IMR-90 (cell line): Measurements from ENCODE around the gene FSIP1.

Experiments
- CHD1 ChIP-seq: IDR thresholded peaks from 2 replicates; pipeline ENCODE4 v1.6.1; 2012; ENCODE audit warnings: low read depth, low read length, improper control_type of control experiment
- FOS ChIP-seq: fragments of 150-350 bp; IDR thresholded peaks from 2 replicates; pipeline ENCODE4 v1.6.1; 2016; ENCODE audit warnings: low read depth, low read length
- MAZ ChIP-seq: IDR thresholded peaks from 2 replicates; pipeline ENCODE4 v1.6.1; 2012; ENCODE audit warnings: low read depth, mild to moderate bottlenecking, low read length, improper control_type of control experiment, moderate library complexity, borderline replicate concordance
- POLR2A ChIP-seq: IDR thresholded peaks from 2 replicates; pipeline ENCODE4 v1.6.1; 2012; ENCODE audit warnings: mild to moderate bottlenecking, low read depth, low read length
- RAD21 ChIP-seq: IDR thresholded peaks from 2 replicates; pipeline ENCODE4 v1.6.1; 2012; ENCODE audit warnings: low read length, improper control_type of control experiment
- TF ChIP-seq, protein P1 (sequence below): conservative IDR thresholded peaks from 2 replicates; pipeline ENCODE4 v1.5.1; 2012; ENCODE audit warnings: mild to moderate bottlenecking, low read depth, low read length, improper control_type of control experiment

DNA sequence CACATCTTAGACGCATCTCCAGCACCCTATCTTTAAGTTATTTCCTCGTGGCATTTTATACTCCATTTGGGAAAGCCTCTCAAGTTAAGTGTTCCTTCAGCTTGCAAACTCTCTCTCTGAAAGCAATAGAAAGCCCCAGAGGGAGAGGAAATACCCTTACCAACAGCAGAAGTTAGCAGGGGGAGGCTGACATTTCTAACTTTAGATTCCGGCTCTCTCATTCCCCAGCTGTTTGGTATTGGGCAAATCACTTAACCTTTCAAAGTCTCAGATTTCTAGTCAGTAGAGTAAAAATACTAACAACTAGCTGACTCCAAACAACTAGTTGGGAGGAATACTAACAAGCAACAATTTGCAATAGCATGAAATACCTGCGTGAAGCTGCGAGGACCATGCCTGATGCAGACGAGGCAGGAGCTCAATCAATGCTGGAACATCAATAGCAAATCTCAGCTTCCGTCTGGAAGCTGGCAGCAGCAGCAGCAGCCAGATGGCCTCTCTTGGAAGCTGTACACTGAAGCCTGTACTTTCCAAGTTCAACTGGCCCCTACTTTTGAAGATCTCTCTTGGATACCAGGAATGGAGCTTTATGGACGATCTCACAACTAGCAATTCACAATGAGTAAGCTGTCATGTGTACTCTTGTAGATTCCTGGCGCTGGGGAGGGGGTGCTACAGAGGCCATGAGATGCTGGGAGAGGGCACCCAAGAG is 153.9 kb downstream of the FSIP1 start:
- TF ChIP-seq, protein P1, sequence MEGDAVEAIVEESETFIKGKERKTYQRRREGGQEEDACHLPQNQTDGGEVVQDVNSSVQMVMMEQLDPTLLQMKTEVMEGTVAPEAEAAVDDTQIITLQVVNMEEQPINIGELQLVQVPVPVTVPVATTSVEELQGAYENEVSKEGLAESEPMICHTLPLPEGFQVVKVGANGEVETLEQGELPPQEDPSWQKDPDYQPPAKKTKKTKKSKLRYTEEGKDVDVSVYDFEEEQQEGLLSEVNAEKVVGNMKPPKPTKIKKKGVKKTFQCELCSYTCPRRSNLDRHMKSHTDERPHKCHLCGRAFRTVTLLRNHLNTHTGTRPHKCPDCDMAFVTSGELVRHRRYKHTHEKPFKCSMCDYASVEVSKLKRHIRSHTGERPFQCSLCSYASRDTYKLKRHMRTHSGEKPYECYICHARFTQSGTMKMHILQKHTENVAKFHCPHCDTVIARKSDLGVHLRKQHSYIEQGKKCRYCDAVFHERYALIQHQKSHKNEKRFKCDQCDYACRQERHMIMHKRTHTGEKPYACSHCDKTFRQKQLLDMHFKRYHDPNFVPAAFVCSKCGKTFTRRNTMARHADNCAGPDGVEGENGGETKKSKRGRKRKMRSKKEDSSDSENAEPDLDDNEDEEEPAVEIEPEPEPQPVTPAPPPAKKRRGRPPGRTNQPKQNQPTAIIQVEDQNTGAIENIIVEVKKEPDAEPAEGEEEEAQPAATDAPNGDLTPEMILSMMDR = no peak
- TF ChIP-seq RAD21 (no peak), MAZ (no peak), POLR2A (no peak), FOS (no peak), CHD1 (no peak)
